Measurements from ENCODE around the gene PLD2.

Gene PLD2

DNA sequence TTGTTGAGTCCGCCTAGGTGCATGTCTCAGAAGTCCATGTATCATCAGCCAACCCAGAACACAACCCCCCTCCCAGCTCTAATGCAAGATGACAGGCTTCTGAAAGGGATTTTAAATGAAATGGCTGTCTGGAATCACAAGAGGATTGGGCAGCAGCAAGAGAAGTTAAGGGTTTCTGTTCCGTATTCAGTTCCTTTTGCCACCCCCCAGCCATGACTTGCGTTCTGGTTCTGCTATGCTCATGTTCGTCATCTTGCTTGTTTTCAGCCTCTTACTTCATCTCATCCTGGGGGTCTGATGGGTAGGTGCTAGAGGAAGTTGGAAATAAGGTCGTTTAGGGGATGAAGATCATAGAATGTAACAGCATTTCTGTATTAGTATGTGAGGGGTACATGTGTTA lies 38.2 kb downstream of the PLD2 start:
- Histone ChIP-seq H3K14ac (ENCODE audit: low read length in 2 of 2) (no peak overlapping the region), H2BK5ac (ENCODE audit: low read depth, low read length, poor library complexity, severe bottlenecking) (no peak overlapping the region), H3K79me1 (replicated peaks; ENCODE audit: low read length, poor library complexity, severe bottlenecking) (peaks cover 46% of the 10 kb centered on the region), H3K23ac (ENCODE audit: low read length in 2 of 2) (no peak overlapping the region), H2BK15ac (ENCODE audit: low read depth, poor library complexity, severe bottlenecking) (no peak overlapping the region), H4K8ac (ENCODE audit: low read length) (no peak overlapping the region), H2AFZ (ENCODE audit: low read depth, low read length) (no peak overlapping the region), H4K91ac (ENCODE audit: low read length) (no peak overlapping the region), H3K9me3 (ENCODE audit: control insufficient read depth, low read length) (no peaks in the 10 kb centered on the region), H3K36me3 (ENCODE audit: control insufficient read depth in 1 of 2, insufficient read depth in 2 of 2, low read depth in 1 of 2, low read length in 2 of 2) (peaks cover 0 to 9% of the 10 kb centered on the region in 2 experiments), H3K27me3 (ENCODE audit: control insufficient read depth in 1 of 2, insufficient read depth in 1 of 2, low read length in 2 of 2) (no peaks in the 10 kb centered on the region), H3K9ac (ENCODE audit: low read length) (no peak overlapping the region), H2AK5ac (ENCODE audit: low read length, severe bottlenecking) (no peak overlapping the region), H3K4ac (ENCODE audit: low read depth in 1 of 2, low read length in 2 of 2) (no peak overlapping the region), H3K4me3 (ENCODE audit: insufficient read depth in 1 of 2, low read depth in 1 of 2, low read length in 2 of 2) (no peak overlapping the region), H2BK120ac (ENCODE audit: low read depth, low read length) (no peak overlapping the region), H3K4me2 (ENCODE audit: low read length, poor library complexity, severe bottlenecking) (no peak overlapping the region), H3K27ac (ENCODE audit: low read length, poor library complexity, severe bottlenecking) (no peak overlapping the region), H3K18ac (ENCODE audit: low read depth in 1 of 2, low read length in 2 of 2) (no peak overlapping the region), H3K4me1 (ENCODE audit: control insufficient read depth, insufficient read depth, low read depth, low read length) (peaks cover 4% of the 10 kb centered on the region), H2BK12ac (ENCODE audit: low read length in 2 of 2) (no peak overlapping the region)
- 90% methylated on average over 4 of the region's 5 CpGs for WGBS
- DNase-seq = no peak

DNA sequence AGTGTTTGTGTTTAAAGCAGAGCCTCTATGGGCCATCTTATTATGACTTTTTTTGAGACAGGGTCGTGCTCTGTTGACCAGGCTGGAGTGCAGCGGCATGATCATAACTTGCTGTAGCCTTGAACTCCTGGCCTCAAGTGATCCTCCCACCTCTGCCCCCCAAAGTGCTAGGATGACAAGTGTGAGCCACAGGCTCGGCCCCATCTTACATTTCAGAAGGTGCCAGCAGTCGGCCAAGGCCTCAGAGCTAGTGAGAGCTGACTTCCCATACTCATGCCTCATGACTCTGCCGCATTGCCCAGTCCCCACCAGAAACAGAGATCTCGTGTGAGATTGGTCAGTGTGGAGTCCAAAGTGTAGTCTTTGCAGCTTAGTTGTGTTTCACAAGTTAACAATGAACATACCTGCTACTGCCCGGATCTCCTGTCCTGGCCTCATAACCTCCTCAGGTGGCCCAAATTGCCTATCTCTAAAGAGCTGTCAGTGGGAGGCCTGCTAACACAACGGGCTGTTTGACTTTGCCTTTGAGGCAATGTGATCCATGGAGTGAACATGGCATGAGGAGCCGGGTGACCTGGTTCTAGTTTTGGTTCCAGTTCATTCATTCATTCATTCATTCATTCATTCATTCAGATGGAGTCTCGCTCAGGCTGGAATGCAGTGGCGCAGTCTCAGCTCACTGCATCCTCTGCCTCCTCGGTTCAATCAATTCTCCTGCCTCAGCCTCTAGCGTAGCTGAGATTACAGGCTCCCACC lies 39.9 kb downstream of the PLD2 start:
- Histone ChIP-seq H3K23ac (ENCODE audit: low read length in 2 of 2) (no peak overlapping the region), H3K18ac (ENCODE audit: low read depth in 1 of 2, low read length in 2 of 2) (no peak overlapping the region), H2BK15ac (ENCODE audit: low read depth, poor library complexity, severe bottlenecking) (no peak overlapping the region), H3K27me3 (ENCODE audit: control insufficient read depth in 1 of 2, insufficient read depth in 1 of 2, low read length in 2 of 2) (no peaks in the 10 kb centered on the region), H3K36me3 (ENCODE audit: control insufficient read depth in 1 of 2, insufficient read depth in 2 of 2, low read depth in 1 of 2, low read length in 2 of 2) (peaks cover 0 to 9% of the 10 kb centered on the region in 2 experiments), H2AFZ (ENCODE audit: low read depth, low read length) (no peak overlapping the region), H3K9ac (ENCODE audit: low read length) (no peak overlapping the region), H4K8ac (ENCODE audit: low read length) (no peak overlapping the region), H3K4ac (ENCODE audit: low read depth in 1 of 2, low read length in 2 of 2) (no peak overlapping the region), H3K14ac (ENCODE audit: low read length in 2 of 2) (no peak overlapping the region), H3K27ac (ENCODE audit: low read length, poor library complexity, severe bottlenecking) (no peak overlapping the region), H3K9me3 (ENCODE audit: control insufficient read depth, low read length) (no peaks in the 10 kb centered on the region), H3K4me1 (ENCODE audit: control insufficient read depth, insufficient read depth, low read depth, low read length) (peaks cover 13% of the 10 kb centered on the region), H2AK5ac (ENCODE audit: low read length, severe bottlenecking) (no peak overlapping the region), H2BK120ac (ENCODE audit: low read depth, low read length) (no peak overlapping the region), H2BK12ac (ENCODE audit: low read length in 2 of 2) (no peak overlapping the region), H4K91ac (ENCODE audit: low read length) (no peak overlapping the region), H3K4me3 (ENCODE audit: insufficient read depth in 1 of 2, low read depth in 1 of 2, low read length in 2 of 2) (no peak overlapping the region), H3K79me1 (replicated peaks; ENCODE audit: low read length, poor library complexity, severe bottlenecking) (peaks cover 46% of the 10 kb centered on the region), H2BK5ac (ENCODE audit: low read depth, low read length, poor library complexity, severe bottlenecking) (no peak overlapping the region), H3K4me2 (ENCODE audit: low read length, poor library complexity, severe bottlenecking) (no peak overlapping the region)
- DNase-seq = no peak
- 83% methylated on average over 12 of the region's 13 CpGs for WGBS

DNA sequence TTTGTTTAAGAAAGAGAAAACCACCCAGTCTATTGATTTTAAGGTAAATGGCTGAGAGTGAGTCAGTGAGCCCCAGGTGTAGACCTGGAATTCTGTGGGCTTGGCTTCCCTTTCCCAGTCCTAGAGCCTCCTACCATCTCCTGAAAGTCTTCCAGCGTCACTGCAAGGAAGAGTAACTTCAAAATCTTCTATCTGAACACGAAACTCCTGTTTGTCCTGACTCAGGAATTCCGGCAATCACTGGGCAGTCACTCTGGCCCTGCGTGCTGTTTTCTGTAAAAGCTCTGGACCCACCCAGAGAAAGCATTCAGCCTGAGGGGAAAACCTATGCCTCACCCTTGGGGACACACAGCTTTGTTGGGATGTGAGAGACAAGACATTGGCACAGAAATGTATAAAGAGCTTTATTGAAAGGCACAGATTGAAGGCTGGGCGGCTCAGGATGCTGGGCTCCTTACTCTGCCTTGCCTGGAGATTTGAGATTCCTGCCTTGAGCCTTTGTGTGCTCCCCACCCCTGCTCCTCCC lies 42.1 kb downstream of the PLD2 start:
- H3K4me2 ChIP-seq (ENCODE audit: low read length, poor library complexity, severe bottlenecking) = no peak overlapping the region

DNA sequence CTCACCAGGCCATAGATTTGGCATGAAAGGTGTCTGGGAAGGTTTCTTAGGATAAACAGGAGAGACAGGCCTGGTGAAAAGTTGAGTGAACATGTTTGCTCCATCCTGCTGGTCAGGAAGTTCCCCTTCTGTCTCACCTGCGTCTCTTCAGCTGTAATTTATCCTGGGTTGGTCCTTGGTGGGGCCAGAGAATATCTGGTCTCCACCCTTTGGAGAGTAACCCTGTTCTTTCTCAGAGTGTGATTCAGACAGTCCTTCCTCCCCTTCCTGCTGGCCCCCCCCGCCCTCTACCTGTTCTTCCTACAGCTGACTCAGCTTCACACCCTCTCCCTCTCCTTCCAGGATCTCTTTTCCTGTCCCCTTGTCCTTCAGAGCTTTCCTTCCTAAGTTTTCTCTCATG lies 43.3 kb downstream of the PLD2 start:
- H3K9me3 ChIP-seq (ENCODE audit: control insufficient read depth, low read length) = no peaks in the 10 kb centered on the region
- H4K8ac ChIP-seq (ENCODE audit: low read length) = no peak overlapping the region
- H4K91ac ChIP-seq (ENCODE audit: low read length) = no peak overlapping the region
- no peak overlapping the region for H3K23ac ChIP-seq (ENCODE audit: low read length in 2 of 2)
- H2BK15ac ChIP-seq (ENCODE audit: low read depth, poor library complexity, severe bottlenecking) = no peak overlapping the region
- H2AFZ ChIP-seq (ENCODE audit: low read depth, low read length) = no peak overlapping the region
- no peak overlapping the region for H2BK5ac ChIP-seq (ENCODE audit: low read depth, low read length, poor library complexity, severe bottlenecking)
- no peak overlapping the region for H3K27ac ChIP-seq (ENCODE audit: low read length, poor library complexity, severe bottlenecking)
- WGBS = 87% methylated on average over 2 of the region's 2 CpGs
- no peak overlapping the region for H3K4ac ChIP-seq (ENCODE audit: low read depth in 1 of 2, low read length in 2 of 2)
- H3K36me3 ChIP-seq (ENCODE audit: control insufficient read depth in 1 of 2, insufficient read depth in 2 of 2, low read depth in 1 of 2, low read length in 2 of 2) = peaks cover 3 to 6% of the 10 kb centered on the region in 2 experiments
- no peak for DNase-seq
- no peak overlapping the region for H3K4me2 ChIP-seq (ENCODE audit: low read length, poor library complexity, severe bottlenecking)
- no peak overlapping the region for H2BK120ac ChIP-seq (ENCODE audit: low read depth, low read length)
- H2AK5ac ChIP-seq (ENCODE audit: low read length, severe bottlenecking) = no peak overlapping the region
- no peak overlapping the region for H2BK12ac ChIP-seq (ENCODE audit: low read length in 2 of 2)
- no peak overlapping the region for H3K18ac ChIP-seq (ENCODE audit: low read depth in 1 of 2, low read length in 2 of 2)
- no peak overlapping the region for H3K4me3 ChIP-seq (ENCODE audit: insufficient read depth in 1 of 2, low read depth in 1 of 2, low read length in 2 of 2)
- H3K79me1 ChIP-seq (replicated peaks; ENCODE audit: low read length, poor library complexity, severe bottlenecking) = peaks cover 39% of the 10 kb centered on the region
- no peak overlapping the region for H3K14ac ChIP-seq (ENCODE audit: low read length in 2 of 2)
- H3K27me3 ChIP-seq (ENCODE audit: control insufficient read depth in 1 of 2, insufficient read depth in 1 of 2, low read length in 2 of 2) = no peaks in the 10 kb centered on the region
- peaks cover 33% of the 10 kb centered on the region for H3K4me1 ChIP-seq (ENCODE audit: control insufficient read depth, insufficient read depth, low read depth, low read length)
- no peak overlapping the region for H3K9ac ChIP-seq (ENCODE audit: low read length)

More for the DNA sequence above, 42.1 kb downstream of the PLD2 start:
- H3K23ac ChIP-seq (ENCODE audit: low read length in 2 of 2) = no peak overlapping the region
- H3K79me1 ChIP-seq (replicated peaks; ENCODE audit: low read length, poor library complexity, severe bottlenecking) = peaks cover 41% of the 10 kb centered on the region
- H3K4me1 ChIP-seq (ENCODE audit: control insufficient read depth, insufficient read depth, low read depth, low read length) = peaks cover 29% of the 10 kb centered on the region
- no peak overlapping the region for H2BK15ac ChIP-seq (ENCODE audit: low read depth, poor library complexity, severe bottlenecking)
- H3K36me3 ChIP-seq (ENCODE audit: control insufficient read depth in 1 of 2, insufficient read depth in 2 of 2, low read depth in 1 of 2, low read length in 2 of 2) = peaks cover 0 to 6% of the 10 kb centered on the region in 2 experiments
- WGBS = 85% methylated on average over 5 of the region's 5 CpGs
- no peak overlapping the region for H3K14ac ChIP-seq (ENCODE audit: low read length in 2 of 2)
- no peak for DNase-seq
- peak overlapping the region; percentile 33 for H3K9ac ChIP-seq (ENCODE audit: low read length)
- no peak overlapping the region for H3K4ac ChIP-seq (ENCODE audit: low read depth in 1 of 2, low read length in 2 of 2)
- no peak overlapping the region for H3K27ac ChIP-seq (ENCODE audit: low read length, poor library complexity, severe bottlenecking)
- H2BK120ac ChIP-seq (ENCODE audit: low read depth, low read length) = no peak overlapping the region
- H3K4me3 ChIP-seq (ENCODE audit: insufficient read depth in 1 of 2, low read depth in 1 of 2, low read length in 2 of 2) = no peak overlapping the region
- H2BK12ac ChIP-seq (ENCODE audit: low read length in 2 of 2) = no peak overlapping the region
- H2AK5ac ChIP-seq (ENCODE audit: low read length, severe bottlenecking) = no peak overlapping the region
- no peaks in the 10 kb centered on the region for H3K27me3 ChIP-seq (ENCODE audit: control insufficient read depth in 1 of 2, insufficient read depth in 1 of 2, low read length in 2 of 2)
- no peak overlapping the region for H3K18ac ChIP-seq (ENCODE audit: low read depth in 1 of 2, low read length in 2 of 2)
- H4K91ac ChIP-seq (ENCODE audit: low read length) = no peak overlapping the region
- no peaks in the 10 kb centered on the region for H3K9me3 ChIP-seq (ENCODE audit: control insufficient read depth, low read length)
- H4K8ac ChIP-seq (ENCODE audit: low read length) = no peak overlapping the region
- no peak overlapping the region for H2AFZ ChIP-seq (ENCODE audit: low read depth, low read length)
- no peak overlapping the region for H2BK5ac ChIP-seq (ENCODE audit: low read depth, low read length, poor library complexity, severe bottlenecking)

Data from mesenchymal stem cell (in vitro differentiated cells and primary cell).